H1 (cell line): ENCODE results near the gene ZNF385D. TPM values are rescaled to one million over a fixed set of nuclear protein-coding genes. Genes with fewer than 3 reads are reported as not detected.

Source experiments
- CTCF ChIA-PET: fragments of 300-600 bp; sonication (Branson Sonifier 250); formaldehyde crosslinking; loops from one replicate; lab custom pipeline; 2021; ENCODE audit not compliant: partially characterized antibody; lab: Charles Lee
- POLR2A ChIA-PET: fragments of 300-600 bp; sonication (Branson Sonifier 250); formaldehyde crosslinking; loops from one replicate; lab custom pipeline; 2021; ENCODE audit warnings: inconsistent platforms; ENCODE audit not compliant: partially characterized antibody; lab: Charles Lee
- DNase-seq, 2 experiments: peaks; one replicate each; pipeline versions ENCODE4 v3.0.0 to v3.0.0-alpha.2; 2010 to 2022; ENCODE audit warnings: low spot score in 2 of 2, low read depth in 1 of 2, mixed read lengths in 1 of 2
- FAIRE-seq: peaks from 2 replicates; lab custom pipeline; 2011; peaks lifted over from hg19 to GRCh38; lab: Jason Lieb, UNC
- H2AFZ ChIP-seq: 2 replicates; pipeline ENCODE4 v1.8.1; 2012; ENCODE audit warnings: low read length, inconsistent platforms
- H2AK5ac ChIP-seq: 2 replicates; pipeline ENCODE4 v1.6.1; 2013; ENCODE audit warnings: low read depth, low read length
- H2BK120ac ChIP-seq: replicated peaks from 2 replicates; pipeline ENCODE3; 2013; ENCODE audit warnings: low read depth, low read length, inconsistent platforms
- H2BK12ac ChIP-seq: 2 replicates; pipeline ENCODE4 v1.6.1; 2013; ENCODE audit warnings: low read depth, low read length
- H2BK15ac ChIP-seq: 2 replicates; pipeline ENCODE4 v1.6.1; 2013; ENCODE audit warnings: low read length
- H2BK20ac ChIP-seq: 2 replicates; pipeline ENCODE4 v1.6.1; 2013; ENCODE audit warnings: low read length
- H2BK5ac ChIP-seq: 2 replicates; pipeline ENCODE4 v1.6.1; 2013; ENCODE audit warnings: low read depth, low read length
- H3K14ac ChIP-seq: 2 replicates; pipeline ENCODE4 v1.6.1; 2013; ENCODE audit warnings: inconsistent platforms; ENCODE audit not compliant: insufficient read length
- H3K18ac ChIP-seq: 2 replicates; pipeline ENCODE4 v1.6.1; 2013; ENCODE audit warnings: low read length; ENCODE audit errors: extremely low read depth
- H3K23ac ChIP-seq: 2 replicates; pipeline ENCODE4 v1.6.1; 2013; ENCODE audit warnings: inconsistent platforms; ENCODE audit not compliant: insufficient read length
- H3K23me2 ChIP-seq: 2 replicates; pipeline ENCODE4 v1.6.1; 2013; ENCODE audit warnings: low read depth, low read length
- H3K27ac ChIP-seq: 2 replicates; pipeline ENCODE4 v1.6.1; 2011; ENCODE audit warnings: low read depth, low read length, inconsistent platforms
- H3K27me3 ChIP-seq, 4 experiments: replicated peaks in 1 of 4; 1 replicate in 1 of 4; 2 replicates in 3 of 4; pipeline versions ENCODE4 v1.6.1 to v1.8.1; 2011 to 2013; ENCODE audit warnings: low read length in 3 of 4, mild to moderate bottlenecking in 3 of 4, inconsistent platforms in 2 of 4, mixed read lengths in 2 of 4, moderate library complexity in 1 of 4; ENCODE audit not compliant: control insufficient read depth in 3 of 4, insufficient read depth in 3 of 4; ENCODE audit errors: extremely low read depth in 1 of 4
- H3K36me3 ChIP-seq, 4 experiments: 2 replicates each; pipeline versions ENCODE4 v1.6.1 to v1.8.1; 2011 to 2013; ENCODE audit warnings: mild to moderate bottlenecking in 4 of 4, low read length in 3 of 4, moderate library complexity in 2 of 4, control low read depth in 1 of 4, inconsistent platforms in 1 of 4; ENCODE audit not compliant: insufficient read depth in 4 of 4, control insufficient read depth in 2 of 4
- H3K4ac ChIP-seq: replicated peaks from 2 replicates; pipeline ENCODE3; 2013; ENCODE audit warnings: low read length, low read depth, mixed read lengths, inconsistent platforms; ENCODE audit not compliant: insufficient read length
- H3K4me1 ChIP-seq, 4 experiments: replicated peaks in 1 of 4; 1 replicate in 1 of 4; 2 replicates in 3 of 4; pipeline versions ENCODE4 v1.6.1 to v1.8.1; 2011 to 2013; ENCODE audit warnings: low read length in 3 of 4, inconsistent platforms in 2 of 4, mixed read lengths in 1 of 4; ENCODE audit not compliant: insufficient read depth in 4 of 4, control insufficient read depth in 3 of 4
- H3K4me2 ChIP-seq, 2 experiments: 2 replicates each; pipeline versions ENCODE4 v1.6.1 to v1.8.1; 2011 to 2013; ENCODE audit warnings: low read depth in 2 of 2, low read length in 2 of 2, control low read depth in 1 of 2, inconsistent platforms in 1 of 2, mild to moderate bottlenecking in 1 of 2; ENCODE audit not compliant: insufficient read depth in 1 of 2
- H3K4me3 ChIP-seq, 4 experiments: fragments of 200-600, 300-600 bp in 1 of 4; sonication (generic), shearing (Covaris generic), sonication (Bioruptor Twin) in 1 of 4; 2 replicates each; pipeline versions ENCODE4 v1.5.1 to v1.8.1; 2011 to 2016; ENCODE audit warnings: low read length in 4 of 4, low read depth in 3 of 4, control low read depth in 2 of 4, inconsistent platforms in 2 of 4, mild to moderate bottlenecking in 2 of 4, mixed read lengths in 1 of 4, moderate library complexity in 1 of 4; ENCODE audit not compliant: insufficient read depth in 2 of 4; ENCODE audit errors: extremely low read depth in 1 of 4
- H3K56ac ChIP-seq: replicated peaks from 2 replicates; pipeline ENCODE3; 2013; ENCODE audit warnings: low read depth, mild to moderate bottlenecking, mixed read lengths, low read length, inconsistent platforms; ENCODE audit not compliant: insufficient read length
- H3K79me1 ChIP-seq: 2 replicates; pipeline ENCODE4 v1.6.1; 2013; ENCODE audit warnings: low read depth, low read length, control low read depth
- H3K79me2 ChIP-seq, 2 experiments: 2 replicates each; pipeline versions ENCODE4 v1.6.1 to v1.8.1; 2012 to 2013; ENCODE audit warnings: low read length in 2 of 2, mild to moderate bottlenecking in 2 of 2, inconsistent platforms in 1 of 2; ENCODE audit not compliant: insufficient read depth in 2 of 2, control insufficient read depth in 1 of 2
- H3K9ac ChIP-seq, 4 experiments: replicated peaks in 1 of 4; 1 replicate in 1 of 4; 2 replicates in 3 of 4; pipeline versions ENCODE4 v1.6.1 to v1.8.1; 2011 to 2013; ENCODE audit warnings: low read depth in 3 of 4, low read length in 3 of 4, control low read depth in 2 of 4, mild to moderate bottlenecking in 2 of 4, moderate library complexity in 2 of 4, inconsistent platforms in 1 of 4; ENCODE audit errors: extremely low read depth in 1 of 4
- H3K9me3 ChIP-seq, 2 experiments: 2 replicates each; pipeline versions ENCODE4 v1.6.1 to v1.8.1; 2012 to 2013; ENCODE audit warnings: mild to moderate bottlenecking in 2 of 2, moderate library complexity in 2 of 2, control low read depth in 1 of 2, inconsistent platforms in 1 of 2, low read depth in 1 of 2, low read length in 1 of 2, mixed read lengths in 1 of 2; ENCODE audit not compliant: insufficient read depth in 2 of 2
- H4K20me1 ChIP-seq, 2 experiments: replicated peaks in 1 of 2; 2 replicates each; pipeline versions ENCODE3 to v1.8.1; 2011 to 2013; ENCODE audit warnings: inconsistent platforms in 2 of 2, low read length in 2 of 2, mild to moderate bottlenecking in 1 of 2; ENCODE audit not compliant: insufficient read depth in 2 of 2, control insufficient read depth in 1 of 2
- H4K5ac ChIP-seq: 2 replicates; pipeline ENCODE4 v1.6.1; 2013; ENCODE audit warnings: low read length, low read depth, mixed read lengths, inconsistent platforms; ENCODE audit not compliant: insufficient read length
- H4K8ac ChIP-seq: 2 replicates; pipeline ENCODE4 v1.8.0; 2013; ENCODE audit warnings: mild to moderate bottlenecking, moderate library complexity, low read length, inconsistent platforms; ENCODE audit not compliant: insufficient read depth; ENCODE audit errors: extremely low read depth
- H4K91ac ChIP-seq: replicated peaks from 2 replicates; pipeline ENCODE3; 2013; ENCODE audit warnings: low read length, mixed read lengths, inconsistent platforms; ENCODE audit not compliant: insufficient read length
- ATF3 ChIP-seq: IDR thresholded peaks from 2 replicates; pipeline ENCODE4 v1.6.1; 2011; ENCODE audit warnings: low read depth, mild to moderate bottlenecking, low read length; ENCODE audit not compliant: insufficient read depth
- CTCF ChIP-seq, 3 experiments: IDR thresholded peaks; 1 replicate in 2 of 3; 2 replicates in 1 of 3; pipeline versions ENCODE4 v1.5.1 to v1.6.1; 2011; ENCODE audit warnings: low read length in 3 of 3, mild to moderate bottlenecking in 3 of 3, inconsistent platforms in 2 of 3, low read depth in 1 of 3, moderate library complexity in 1 of 3; ENCODE audit not compliant: insufficient read depth in 1 of 3; ENCODE audit errors: control extremely low read depth in 1 of 3
- GABPA ChIP-seq: IDR thresholded peaks from 2 replicates; pipeline ENCODE4 v1.6.1; 2011; ENCODE audit warnings: mild to moderate bottlenecking, low read length, moderate library complexity, borderline replicate concordance; ENCODE audit not compliant: insufficient read depth
- HDAC2 ChIP-seq, 2 experiments: fragments of 300-600 bp in 1 of 2; sonication (generic) in 1 of 2; IDR thresholded peaks; 2 replicates each; pipeline ENCODE4 v1.6.1; 2011 to 2012; ENCODE audit warnings: low read depth in 2 of 2, low read length in 2 of 2, mild to moderate bottlenecking in 2 of 2, moderate library complexity in 2 of 2, borderline replicate concordance in 1 of 2, inconsistent platforms in 1 of 2
- PHF8 ChIP-seq: fragments of 200-600 bp; sonication (generic); conservative IDR thresholded peaks from 2 replicates; pipeline ENCODE4 v1.7.1; 2012; ENCODE audit warnings: low read depth, mild to moderate bottlenecking, inconsistent platforms, low read length, moderate library complexity
- SAP30 ChIP-seq: fragments of 300-600 bp; sonication (generic); IDR thresholded peaks from 2 replicates; pipeline ENCODE4 v1.7.1; 2012; ENCODE audit warnings: low read length, moderate library complexity, mild to moderate bottlenecking, inconsistent platforms; ENCODE audit not compliant: insufficient read depth, insufficient replicate concordance
- SP4 ChIP-seq: IDR thresholded peaks from 2 replicates; pipeline ENCODE4 v1.6.1; 2012; ENCODE audit warnings: low read length, inconsistent platforms
- WGBS, 2 experiments: shearing (Covaris generic) in 1 of 2; methylation state at CpG; one replicate each; pipeline versions ENCODE4 v1.1.6 to v1.1.7; 2013 to 2015; ENCODE audit warnings: low lambda C conversion rate in 2 of 2, mixed read lengths in 2 of 2, inconsistent platforms in 1 of 2, low coverage in 1 of 2, missing lambda C conversion rate in 1 of 2; ENCODE audit not compliant: insufficient replicate concordance in 2 of 2, insufficient coverage in 1 of 2, insufficient read length in 1 of 2; ENCODE audit errors: extremely low coverage in 1 of 2, missing lambda C conversion rate in 1 of 2; 5-methylcytosine and 5-hydroxymethylcytosine counted together
- polyA plus RNA-seq, 7 experiments: library from polyadenylated mRNA; depleted of rRNA in 3 of 7; stranded (reverse) in 5 of 7; unstranded in 2 of 7; fragments of >200 nt in 5 of 7; fragments of 200-250 nt in 2 of 7; gene quantifications; 1 replicate in 5 of 7; 2 replicates in 1 of 7; 4 replicates in 1 of 7; pipeline versions ENCODE4 v1.2.1 to v1.2.3, GENCODE V29; 2011 to 2013; ENCODE audit warnings: missing spikeins in 2 of 7, mixed read lengths in 2 of 7
- total RNA-seq: library from RNA; stranded (reverse); fragmentation: NEBNext Ultra II Directional; extraction: Animal tissue kit (Norgen Biotek cat#: 25700); gene quantifications from 2 replicates; pipeline ENCODE4 v1.2.1, GENCODE V29; 2021

Gene ZNF385D
- total and polyA plus RNA-seq, 2 of the 8 experiments (the other 6 are each of a cell fraction or from before 2014, with no cell fraction given) = 5.9 to 10.8 TPM

- H4K5ac ChIP-seq = no peak overlapping the region
- no peak overlapping the region for H3K4ac ChIP-seq
- no peaks in the 10 kb centered on the region; a peak in 1 of 8 replicates for H3K36me3 ChIP-seq
- no peak overlapping the region for H3K9ac ChIP-seq
- no peak overlapping the region for H2AFZ ChIP-seq
- H4K91ac ChIP-seq = no peak overlapping the region
- no peak overlapping the region for H3K14ac ChIP-seq
- no peak overlapping the region for H2BK5ac ChIP-seq
- H4K8ac ChIP-seq = no peak overlapping the region
- H2BK20ac ChIP-seq = no peak overlapping the region
- H3K4me2 ChIP-seq = no peak overlapping the region
- no peak overlapping the region for H2BK15ac ChIP-seq
- ChIA-PET CTCF (interaction anchor here (0.7 kb wide), 1 partner anchor 393 kb away, joined by 3 read pairs; no protein-coding TSS in a partner anchor), POLR2A (no interaction called here)
- DNase-seq (no peak), FAIRE-seq (no peak)
- H3K9me3 ChIP-seq = no peaks in the 10 kb centered on the region
- no peaks in the 10 kb centered on the region for H4K20me1 ChIP-seq
- H2BK120ac ChIP-seq = no peak overlapping the region
- no peak overlapping the region for H3K27ac ChIP-seq
- H3K4me1 ChIP-seq = 0 out of 7 replicates have a peak, but pooled peaks cover 0 to 2% (median 0%) of the 10 kb centered on the region in 4 experiments
- H2AK5ac ChIP-seq = no peak overlapping the region
- H3K27me3 ChIP-seq = no peaks in the 10 kb centered on the region
- H3K56ac ChIP-seq = no peak overlapping the region
- H2BK12ac ChIP-seq = no peak overlapping the region
- H3K18ac ChIP-seq = no peak overlapping the region
- TF ChIP-seq ATF3 (no peak), HDAC2 (IDR thresholded peaks at IDR 0.05; ENCODE audit: borderline replicate concordance in 1 of 2, low read depth in 2 of 2, low read length in 2 of 2) (no peak), PHF8 (no peak), SP4 (no peak), SAP30 (no peak), GABPA (no peak), CTCF (IDR thresholded peaks at IDR 0.05; ENCODE audit: control extremely low read depth in 1 of 3, insufficient read depth in 1 of 3, low read depth in 1 of 3, low read length in 3 of 3) (no peak)
- H3K23me2 ChIP-seq = no peaks in the 10 kb centered on the region
- no peak overlapping the region for H3K4me3 ChIP-seq
- no peaks in the 10 kb centered on the region for H3K79me1 ChIP-seq
- no peak overlapping the region for H3K23ac ChIP-seq
- no peaks in the 10 kb centered on the region for H3K79me2 ChIP-seq
- WGBS, 2 experiments = 87% methylated on average over 2 of the region's 2 CpGs; no CpG with 5 or more reads in 1 of the 2 experiments
Observed at GRCh38 chr3:21791356-21791755, 40.3 kb upstream of the ZNF385D start.
